ENCODE results near the gene POR. TPM values are rescaled to one million over a fixed set of nuclear protein-coding genes. Genes with fewer than 3 reads are reported as not detected.
A peak's percentile ranks its signal among the peaks of the same experiment; 100 is the strongest.

The POR gene
- total and polyA plus RNA-seq, 2 experiments from 2014 or later: 87.9 to 97.9 TPM

DNA sequence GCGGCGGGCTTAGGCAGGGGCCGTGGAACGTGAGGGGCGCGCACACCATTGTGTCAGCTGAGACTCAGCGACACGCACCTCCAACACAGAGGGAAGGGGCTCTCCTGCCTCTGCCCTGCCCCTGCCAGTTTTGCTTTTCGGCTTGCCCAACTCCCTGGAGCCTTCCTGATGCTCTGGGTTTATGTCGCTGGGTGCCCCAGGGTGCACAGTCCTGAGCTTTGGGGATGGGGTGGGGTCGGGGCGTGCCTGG is 66.2 kb downstream of the POR start:
- Histone ChIP-seq H3K4me3 (no peak overlapping the region), H3K27ac (peak overlapping the region; percentile 72), H3K4me1 (ENCODE audit: low read depth) (peaks cover 7% of the 10 kb centered on the region), H3K27me3 (no peaks in the 10 kb centered on the region), H3K36me3 (no peaks in the 10 kb centered on the region), H3K9me3 (ENCODE audit: low read depth) (no peaks in the 10 kb centered on the region)
- no peak for DNase-seq (ENCODE audit: low read depth in 1 of 2, low spot score in 1 of 2)
- TF ChIP-seq, protein P1, sequence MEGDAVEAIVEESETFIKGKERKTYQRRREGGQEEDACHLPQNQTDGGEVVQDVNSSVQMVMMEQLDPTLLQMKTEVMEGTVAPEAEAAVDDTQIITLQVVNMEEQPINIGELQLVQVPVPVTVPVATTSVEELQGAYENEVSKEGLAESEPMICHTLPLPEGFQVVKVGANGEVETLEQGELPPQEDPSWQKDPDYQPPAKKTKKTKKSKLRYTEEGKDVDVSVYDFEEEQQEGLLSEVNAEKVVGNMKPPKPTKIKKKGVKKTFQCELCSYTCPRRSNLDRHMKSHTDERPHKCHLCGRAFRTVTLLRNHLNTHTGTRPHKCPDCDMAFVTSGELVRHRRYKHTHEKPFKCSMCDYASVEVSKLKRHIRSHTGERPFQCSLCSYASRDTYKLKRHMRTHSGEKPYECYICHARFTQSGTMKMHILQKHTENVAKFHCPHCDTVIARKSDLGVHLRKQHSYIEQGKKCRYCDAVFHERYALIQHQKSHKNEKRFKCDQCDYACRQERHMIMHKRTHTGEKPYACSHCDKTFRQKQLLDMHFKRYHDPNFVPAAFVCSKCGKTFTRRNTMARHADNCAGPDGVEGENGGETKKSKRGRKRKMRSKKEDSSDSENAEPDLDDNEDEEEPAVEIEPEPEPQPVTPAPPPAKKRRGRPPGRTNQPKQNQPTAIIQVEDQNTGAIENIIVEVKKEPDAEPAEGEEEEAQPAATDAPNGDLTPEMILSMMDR (IDR thresholded peaks at IDR 0.05; ENCODE audit: low read depth, low read length): no peak

- Histone ChIP-seq H3K9me3 (ENCODE audit: low read depth) (no peaks in the 10 kb centered on the region), H3K36me3 (no peaks in the 10 kb centered on the region), H3K4me3 (no peak overlapping the region), H3K27me3 (no peaks in the 10 kb centered on the region), H3K4me1 (ENCODE audit: low read depth) (peaks cover 7% of the 10 kb centered on the region), H3K27ac (no peak overlapping the region)
- TF ChIP-seq, protein P1 (IDR thresholded peaks at IDR 0.05; ENCODE audit: low read depth, low read length): no peak
- no peak for DNase-seq (ENCODE audit: low read depth in 1 of 2, low spot score in 1 of 2)
These were observed 66.7 kb downstream of the POR start for GRCh38 chr7:75981453-75982305.

DNA sequence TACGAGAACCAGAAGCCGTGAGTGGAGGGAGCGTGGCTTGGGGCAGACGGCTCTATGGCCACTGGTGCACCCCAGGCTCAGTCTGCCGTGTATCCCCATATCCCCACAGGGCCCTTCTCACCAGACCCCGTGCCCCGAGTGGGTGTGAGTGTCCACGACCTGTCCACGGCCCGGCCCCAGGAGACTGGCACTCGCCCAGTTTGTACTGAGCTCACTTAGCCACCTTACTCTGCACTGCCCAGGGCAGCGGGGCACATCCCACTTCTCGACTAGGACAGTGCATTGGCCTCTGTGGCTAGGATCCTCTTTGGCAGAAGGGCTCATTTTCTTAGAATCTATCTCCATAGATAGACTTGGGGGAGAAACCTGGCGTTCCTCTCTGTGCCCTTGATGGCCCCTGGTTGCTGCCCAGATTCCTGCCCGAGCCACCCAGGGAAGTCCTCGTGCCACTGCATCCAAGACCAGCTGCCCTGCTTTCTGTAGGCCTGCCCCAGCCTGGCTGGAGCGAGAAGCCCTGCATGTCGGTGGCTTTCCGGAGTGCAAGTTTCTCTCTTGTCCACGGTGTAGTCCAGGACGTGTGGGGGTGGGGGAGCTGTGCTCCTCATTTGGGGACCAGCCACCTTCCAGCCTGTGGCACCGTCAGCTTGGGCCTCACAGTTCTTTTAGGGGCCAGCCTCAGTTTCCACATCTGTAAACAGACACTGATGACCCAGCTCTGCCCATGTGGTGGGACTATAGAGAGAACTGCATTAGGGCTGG is 67.5 kb downstream of the POR start:
- no peak overlapping the region for H3K27ac ChIP-seq
- TF ChIP-seq, protein P1 (IDR thresholded peaks at IDR 0.05; ENCODE audit: low read depth, low read length): no peak
- peaks cover 7% of the 10 kb centered on the region for H3K4me1 ChIP-seq (ENCODE audit: low read depth)
- no peaks in the 10 kb centered on the region for H3K9me3 ChIP-seq (ENCODE audit: low read depth)
- DNase-seq (ENCODE audit: low read depth in 1 of 2, low spot score in 1 of 2): no peak
- H3K4me3 ChIP-seq: no peak overlapping the region
- H3K36me3 ChIP-seq: no peaks in the 10 kb centered on the region
- H3K27me3 ChIP-seq: no peaks in the 10 kb centered on the region

DNA sequence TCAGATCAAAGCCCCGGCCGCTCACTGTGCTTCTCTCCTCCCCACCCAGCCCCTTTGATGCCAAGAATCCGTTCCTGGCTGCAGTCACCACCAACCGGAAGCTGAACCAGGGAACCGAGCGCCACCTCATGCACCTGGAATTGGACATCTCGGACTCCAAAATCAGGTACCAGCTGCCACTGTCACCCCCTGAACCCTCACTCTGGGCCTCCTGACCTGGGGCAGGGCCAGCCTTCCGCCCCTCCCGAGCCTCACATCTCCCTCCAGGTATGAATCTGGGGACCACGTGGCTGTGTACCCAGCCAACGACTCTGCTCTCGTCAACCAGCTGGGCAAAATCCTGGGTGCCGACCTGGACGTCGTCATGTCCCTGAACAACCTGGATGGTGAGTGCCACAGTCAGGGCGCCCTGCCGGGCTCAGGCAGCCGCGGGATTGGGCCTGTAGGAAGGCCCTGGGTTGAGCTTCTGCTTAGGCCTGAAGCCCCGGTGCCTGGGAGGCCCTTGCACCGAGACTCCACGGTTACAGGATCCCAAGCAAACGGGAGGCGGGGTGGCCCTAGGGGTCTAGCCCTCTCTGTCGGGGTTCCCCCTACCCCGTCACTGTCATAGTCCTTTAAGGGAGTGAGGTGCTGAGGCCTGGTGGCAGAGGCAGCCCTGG is 68.6 kb downstream of the POR start:
- no peaks in the 10 kb centered on the region for H3K27me3 ChIP-seq
- no peak overlapping the region for H3K4me3 ChIP-seq
- H3K4me1 ChIP-seq (ENCODE audit: low read depth): peaks cover 7% of the 10 kb centered on the region
- H3K36me3 ChIP-seq: no peaks in the 10 kb centered on the region
- H3K27ac ChIP-seq: no peak overlapping the region
- TF ChIP-seq, protein P1 (IDR thresholded peaks at IDR 0.05; ENCODE audit: low read depth, low read length): no peak
- DNase-seq (ENCODE audit: low read depth in 1 of 2, low spot score in 1 of 2): no peak
- H3K9me3 ChIP-seq (ENCODE audit: low read depth): no peaks in the 10 kb centered on the region

DNA sequence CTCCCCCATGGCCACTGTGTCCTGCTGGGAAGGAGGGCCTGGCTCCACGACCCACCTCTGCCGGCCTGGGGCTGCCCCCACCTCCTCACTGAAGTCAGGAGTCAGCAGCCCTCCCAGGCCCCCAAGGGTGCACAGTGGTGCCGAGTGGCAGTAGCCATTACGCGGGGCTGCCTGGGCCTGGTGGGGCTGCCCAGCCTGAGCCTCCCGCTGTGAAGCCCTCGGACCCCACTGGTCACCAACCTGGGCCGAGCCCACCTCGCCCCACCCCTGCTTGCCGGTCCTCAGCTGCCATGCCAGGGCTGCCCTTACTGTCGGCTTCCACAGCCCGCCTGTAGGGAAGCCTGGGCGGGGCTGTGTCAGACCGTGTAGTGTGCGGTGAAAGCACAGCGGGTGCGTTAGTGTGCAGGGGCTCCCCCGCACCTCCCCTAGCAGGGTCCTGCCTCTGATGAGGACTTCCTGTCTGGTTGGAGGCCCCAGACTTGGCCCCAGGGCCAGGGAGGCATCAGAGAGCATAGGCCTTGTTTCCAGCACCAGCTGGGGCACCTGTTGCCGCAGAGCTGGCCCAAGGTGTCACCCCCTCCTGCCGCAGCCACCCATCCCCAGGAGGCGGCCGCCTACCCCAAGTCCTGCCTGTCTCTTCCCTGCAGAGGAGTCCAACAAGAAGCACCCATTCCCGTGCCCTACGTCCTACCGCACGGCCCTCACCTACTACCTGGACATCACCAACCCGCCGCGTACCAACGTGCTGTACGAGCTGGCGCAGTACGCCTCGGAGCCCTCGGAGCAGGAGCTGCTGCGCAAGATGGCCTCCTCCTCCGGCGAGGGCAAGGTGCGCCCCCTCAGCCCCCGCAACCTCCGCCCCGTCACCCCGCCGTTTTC is 69.4 kb downstream of the POR start:
- Histone ChIP-seq H3K36me3 (no peaks in the 10 kb centered on the region), H3K4me3 (no peak overlapping the region), H3K4me1 (ENCODE audit: low read depth) (peaks cover 3% of the 10 kb centered on the region), H3K9me3 (ENCODE audit: low read depth) (no peaks in the 10 kb centered on the region), H3K27me3 (no peaks in the 10 kb centered on the region), H3K27ac (no peak overlapping the region)
- TF ChIP-seq, protein P1 (IDR thresholded peaks at IDR 0.05; ENCODE audit: low read depth, low read length): no peak
- DNase-seq (ENCODE audit: low read depth in 1 of 2, low spot score in 1 of 2): no peak
